Measurements from ENCODE around the gene SH2B3. TPM values are rescaled to one million over a fixed set of nuclear protein-coding genes. Genes with fewer than 3 reads are reported as not detected.
A peak's percentile ranks its signal among the peaks of the same experiment; 100 is the strongest.

SH2B3 gene
- total and polyA plus RNA-seq, 2 of the 13 experiments (the other 11 are each of a cell fraction or from before 2014, with no cell fraction given) = 6.8 to 6.9 TPM

GRCh38 chr12:111361717-111362576 lies 43.8 kb upstream of the SH2B3 start (continued):
- TF ChIP-seq ZBTB44 (CRISPR knock-in tag; IDR thresholded peaks at IDR 0.05) (no peak), ZNF546 (CRISPR knock-in tag; conservative IDR thresholded peaks at IDR 0.05) (peak; percentile 34; the same call in 1 of the 2 replicates), AGO2 (optimal IDR thresholded peaks at IDR 0.05; ENCODE audit: low read depth, low read length) (peak; percentile 34), KLF16 (CRISPR knock-in tag; IDR thresholded peaks at IDR 0.05) (no peak), ZNF713 (CRISPR knock-in tag; IDR thresholded peaks at IDR 0.05) (no peak), ESRRA (CRISPR knock-in tag; IDR thresholded peaks at IDR 0.05; ENCODE audit: low read depth) (0 out of 2 replicates have a peak, but pooled peaks have one; percentile 22), NFIC (IDR thresholded peaks at IDR 0.05; ENCODE audit: low read length) (no peak), ZNF558 (CRISPR knock-in tag; IDR thresholded peaks at IDR 0.05; ENCODE audit: borderline replicate concordance) (no peak), MYC (CRISPR knock-in tag; IDR thresholded peaks at IDR 0.05; ENCODE audit: borderline replicate concordance) (0 out of 2 replicates have a peak, but pooled peaks have one; percentile 24), SIN3B (IDR thresholded peaks at IDR 0.05; ENCODE audit: low read length) (no peak), ETV6 (CRISPR knock-in tag; conservative IDR thresholded peaks at IDR 0.05) (no peak), SPEN (CRISPR knock-in tag; IDR thresholded peaks at IDR 0.05; ENCODE audit: low read depth) (0 out of 2 replicates have a peak, but pooled peaks have one; percentile 19), LCORL (IDR thresholded peaks at IDR 0.05) (no peak), LCORL (CRISPR knock-in tag; IDR thresholded peaks at IDR 0.05) (no peak), ZNF329 (CRISPR knock-in tag; IDR thresholded peaks at IDR 0.05; ENCODE audit: low read depth) (no peak), SMC3 (IDR thresholded peaks at IDR 0.05; ENCODE audit: low read length) (no peak), MXI1 (IDR thresholded peaks at IDR 0.05; ENCODE audit: borderline replicate concordance, low read depth, low read length) (0 out of 3 replicates have a peak, but pooled peaks have one; percentile 28), PITX1 (CRISPR knock-in tag; IDR thresholded peaks at IDR 0.05) (no peak), SRSF9 (IDR thresholded peaks at IDR 0.05; ENCODE audit: borderline replicate concordance, insufficient read depth, low read depth, low read length, poor library complexity, severe bottlenecking) (no peak), ZMAT3 (CRISPR knock-in tag; conservative IDR thresholded peaks at IDR 0.05) (no peak), ARID5B (CRISPR knock-in tag; IDR thresholded peaks at IDR 0.05) (peak; percentile 53; the same call in 1 of the 2 replicates)

Measured in HepG2 (cell line).